HEK293 (cell line): Measurements from ENCODE around the gene SAP25.

Experiments
- ELK4 ChIP-seq: IDR thresholded peaks from 2 replicates; pipeline ENCODE4 v1.6.1; 2011; ENCODE audit warnings: mild to moderate bottlenecking, low read depth, low read length, borderline replicate concordance
- GFI1B ChIP-seq: fragments of 450-650 bp; formaldehyde crosslinking; IDR thresholded peaks from 2 replicates; pipeline ENCODE4 v1.5.1; 2016; ENCODE audit warnings: missing biosample characterization, missing genetic modification characterization
- KLF7 ChIP-seq: fragments of 450-650 bp; formaldehyde crosslinking; IDR thresholded peaks from 2 replicates; pipeline ENCODE4 v1.5.1; 2016; ENCODE audit warnings: missing biosample characterization, missing genetic modification characterization, borderline replicate concordance
- KLF8 ChIP-seq: fragments of 450-650 bp; formaldehyde crosslinking; IDR thresholded peaks from 2 replicates; pipeline ENCODE4 v1.5.1; 2016; ENCODE audit warnings: missing biosample characterization, missing genetic modification characterization
- MYNN ChIP-seq: fragments of 450-650 bp; formaldehyde crosslinking; IDR thresholded peaks from 2 replicates; pipeline ENCODE4 v1.5.1; 2016; ENCODE audit warnings: missing biosample characterization, missing genetic modification characterization, borderline replicate concordance
- OSR2 ChIP-seq: fragments of 450-650 bp; formaldehyde crosslinking; IDR thresholded peaks from 2 replicates; pipeline ENCODE4 v1.5.1; 2016; ENCODE audit warnings: missing biosample characterization, missing genetic modification characterization
- RBAK ChIP-seq: fragments of 450-650 bp; formaldehyde crosslinking; IDR thresholded peaks from 2 replicates; pipeline ENCODE4 v1.5.1; 2016; ENCODE audit warnings: missing biosample characterization, missing genetic modification characterization
- SETDB1 ChIP-seq: IDR thresholded peaks from one replicate; pipeline ENCODE4 v1.6.1; 2017; ENCODE audit warnings: mild to moderate bottlenecking, low read length, moderate library complexity, mixed read lengths; ENCODE audit not compliant: insufficient read length
- TCF7L2 ChIP-seq: IDR thresholded peaks from 2 replicates; pipeline ENCODE4 v1.6.1; 2011; ENCODE audit warnings: low read depth, mild to moderate bottlenecking, inconsistent platforms, low read length, moderate library complexity, borderline replicate concordance
- ZBTB20 ChIP-seq: fragments of 450-650 bp; formaldehyde crosslinking; IDR thresholded peaks from 2 replicates; pipeline ENCODE4 v1.5.1; 2016; ENCODE audit warnings: missing biosample characterization, missing genetic modification characterization
- ZBTB21 ChIP-seq: fragments of 450-650 bp; formaldehyde crosslinking; IDR thresholded peaks from 2 replicates; pipeline ENCODE4 v1.5.1; 2017; ENCODE audit warnings: missing biosample characterization, missing genetic modification characterization
- ZBTB7A ChIP-seq: fragments of 450-650 bp; formaldehyde crosslinking; IDR thresholded peaks from 2 replicates; pipeline ENCODE4 v1.5.1; 2016; ENCODE audit warnings: low read depth, missing biosample characterization, missing genetic modification characterization
- ZFHX2 ChIP-seq: fragments of 450-650 bp; formaldehyde crosslinking; conservative IDR thresholded peaks from 2 replicates; pipeline ENCODE4 v1.5.1; 2016; ENCODE audit warnings: missing biosample characterization, missing genetic modification characterization
- ZFP37 ChIP-seq: fragments of 450-650 bp; formaldehyde crosslinking; IDR thresholded peaks from 2 replicates; pipeline ENCODE4 v1.5.1; 2016; ENCODE audit warnings: missing biosample characterization, missing genetic modification characterization
- ZNF138 ChIP-seq: fragments of 450-650 bp; formaldehyde crosslinking; IDR thresholded peaks from 2 replicates; pipeline ENCODE4 v1.5.1; 2016; ENCODE audit warnings: missing biosample characterization, missing genetic modification characterization, borderline replicate concordance
- ZNF175 ChIP-seq: fragments of 450-650 bp; formaldehyde crosslinking; IDR thresholded peaks from 2 replicates; pipeline ENCODE4 v1.5.1; 2016; ENCODE audit warnings: missing biosample characterization, missing genetic modification characterization
- ZNF18 ChIP-seq: fragments of 450-650 bp; formaldehyde crosslinking; IDR thresholded peaks from 2 replicates; pipeline ENCODE4 v1.5.1; 2016; ENCODE audit warnings: missing biosample characterization, missing genetic modification characterization
- ZNF184 ChIP-seq: fragments of 450-650 bp; IDR thresholded peaks from 2 replicates; pipeline ENCODE4 v1.5.1; 2018; ENCODE audit warnings: missing biosample characterization, mild to moderate bottlenecking, missing genetic modification characterization
- ZNF2 ChIP-seq: fragments of 450-650 bp; formaldehyde crosslinking; IDR thresholded peaks from 2 replicates; pipeline ENCODE4 v1.5.1; 2016; ENCODE audit warnings: missing biosample characterization, missing genetic modification characterization
- ZNF214 ChIP-seq: fragments of 450-650 bp; formaldehyde crosslinking; IDR thresholded peaks from 2 replicates; pipeline ENCODE4 v1.5.1; 2017; ENCODE audit warnings: missing biosample characterization, mild to moderate bottlenecking, missing genetic modification characterization, borderline replicate concordance
- ZNF280C ChIP-seq: fragments of 450-650 bp; formaldehyde crosslinking; IDR thresholded peaks from 2 replicates; pipeline ENCODE4 v1.5.1; 2016; ENCODE audit warnings: missing biosample characterization, missing genetic modification characterization
- ZNF302 ChIP-seq: fragments of 450-650 bp; formaldehyde crosslinking; IDR thresholded peaks from 2 replicates; pipeline ENCODE4 v1.5.1; 2016; ENCODE audit warnings: missing biosample characterization, missing genetic modification characterization, low read depth
- ZNF354C ChIP-seq: fragments of 450-650 bp; formaldehyde crosslinking; IDR thresholded peaks from 2 replicates; pipeline ENCODE4 v1.5.1; 2016; ENCODE audit warnings: missing biosample characterization, missing genetic modification characterization, low read depth, borderline replicate concordance
- ZNF362 ChIP-seq: fragments of 450-650 bp; formaldehyde crosslinking; IDR thresholded peaks from 2 replicates; pipeline ENCODE4 v1.5.1; 2016; ENCODE audit warnings: missing biosample characterization, missing genetic modification characterization
- ZNF558 ChIP-seq: fragments of 450-650 bp; formaldehyde crosslinking; IDR thresholded peaks from 2 replicates; pipeline ENCODE4 v1.5.1; 2016; ENCODE audit warnings: missing biosample characterization, missing genetic modification characterization
- ZNF580 ChIP-seq: fragments of 450-650 bp; formaldehyde crosslinking; IDR thresholded peaks from 2 replicates; pipeline ENCODE4 v1.5.1; 2016; ENCODE audit warnings: missing biosample characterization, missing genetic modification characterization
- ZNF621 ChIP-seq: fragments of 450-650 bp; formaldehyde crosslinking; IDR thresholded peaks from 2 replicates; pipeline ENCODE4 v1.5.1; 2017; ENCODE audit warnings: missing biosample characterization, missing genetic modification characterization
- ZNF76 ChIP-seq: fragments of 450-650 bp; formaldehyde crosslinking; IDR thresholded peaks from 2 replicates; pipeline ENCODE4; 2016; ENCODE audit warnings: low read depth, missing biosample characterization, missing genetic modification characterization, borderline replicate concordance
- ZNF785 ChIP-seq: fragments of 450-650 bp; formaldehyde crosslinking; IDR thresholded peaks from 2 replicates; pipeline ENCODE4 v1.5.1; 2016; ENCODE audit warnings: missing biosample characterization, missing genetic modification characterization
- ZSCAN5A ChIP-seq: fragments of 450-650 bp; formaldehyde crosslinking; IDR thresholded peaks from 2 replicates; pipeline ENCODE4 v1.5.1; 2016; ENCODE audit warnings: missing biosample characterization, missing genetic modification characterization

Gene SAP25

GRCh38 chr7:100585511-100586265 lies 12.0 kb upstream of the SAP25 start, which contains the start of gene LRCH4 (continued):
- TF ChIP-seq ELK4 (no peak), KLF8 (tag by site-specific recombination) (peak; percentile 89), ZNF785 (tag by site-specific recombination) (0 out of 2 replicates have a peak, but pooled peaks have one; percentile 30), ZNF138 (tag by site-specific recombination) (no peak), ZNF175 (tag by site-specific recombination) (no peak), ZNF18 (peak; percentile 28; the same call in 1 of the 2 replicates), ZNF362 (tag by site-specific recombination) (no peak), ZFP37 (tag by site-specific recombination) (peak; percentile 78), ZBTB7A (tag by site-specific recombination) (peak; percentile 98), ZNF354C (tag by site-specific recombination) (no peak), TCF7L2 (no peak), ZBTB21 (tag by site-specific recombination) (no peak), ZNF580 (tag by site-specific recombination) (peak; percentile 78), ZBTB20 (tag by site-specific recombination) (peak; percentile 97), ZFHX2 (tag by site-specific recombination) (peak; percentile 46; the same call in 1 of the 2 replicates), GFI1B (tag by site-specific recombination) (peak; percentile 19; the same call in 1 of the 2 replicates), OSR2 (tag by site-specific recombination) (peak; percentile 52; the same call in 1 of the 2 replicates), ZNF214 (tag by site-specific recombination) (no peak), ZSCAN5A (peak; percentile 92; the same call in 1 of the 2 replicates), ZNF558 (no peak), ZNF280C (tag by site-specific recombination) (no peak), RBAK (tag by site-specific recombination) (no peak), MYNN (tag by site-specific recombination) (peak; percentile 20; the same call in 1 of the 2 replicates), ZNF76 (tag by site-specific recombination) (peak; percentile 82), KLF7 (tag by site-specific recombination) (0 out of 2 replicates have a peak, but pooled peaks have one; percentile 65), SETDB1 (no peak), ZNF184 (tag by site-specific recombination) (no peak; the same call in 1 of the 2 replicates), ZNF302 (tag by site-specific recombination) (no peak), ZNF621 (tag by site-specific recombination) (no peak), ZNF2 (peak; percentile 84)
